ENCODE results near the gene SLIT3. TPM values are rescaled to one million over a fixed set of nuclear protein-coding genes. Genes with fewer than 3 reads are reported as not detected.
"Not testable (repeated sequence)": the region's sequence is repeated elsewhere in the genome, so short reads cannot be mapped to it uniquely, and the experiment has no call there.

Gene SLIT3
- total RNA-seq, 1 donor from 2014 or later: 0.66 TPM

DNA sequence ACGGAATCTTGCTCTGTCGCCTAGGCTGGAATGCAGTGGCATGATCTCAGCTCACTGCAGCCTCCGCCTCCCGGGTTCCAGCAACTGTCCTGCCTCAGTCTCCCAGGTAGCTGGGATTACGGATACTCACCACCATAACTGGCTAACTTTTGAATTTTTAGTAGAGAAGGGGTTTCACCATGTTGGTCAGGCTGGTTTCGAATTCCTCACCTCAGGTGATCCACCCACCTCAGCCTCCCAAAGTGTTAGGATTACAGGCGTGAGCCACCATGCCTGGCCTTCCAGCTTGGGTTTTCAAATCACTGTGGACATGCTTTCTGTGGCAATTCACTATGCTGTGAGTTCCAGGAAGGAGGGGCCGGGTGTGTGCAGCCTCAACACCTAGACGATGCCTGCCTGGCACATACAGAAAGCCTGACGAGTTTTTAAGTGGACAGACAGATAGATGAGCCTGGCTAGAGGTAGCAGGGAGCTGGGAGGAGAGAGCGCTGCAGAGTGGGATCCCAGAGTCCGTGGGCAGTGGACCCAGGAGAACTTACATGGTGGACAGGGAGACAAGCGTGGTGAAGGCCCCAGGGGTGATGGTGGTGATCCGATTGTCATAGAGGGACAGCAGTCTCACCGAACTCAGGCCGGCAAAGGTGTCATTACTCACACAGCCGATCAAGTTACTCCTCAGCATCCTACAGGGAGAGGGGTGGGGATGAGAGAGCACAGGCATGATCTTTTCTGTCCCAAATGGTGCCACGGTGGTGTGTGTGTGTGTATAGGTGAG, 548.3 kb downstream of the SLIT3 start:
- intact Hi-C loops (cut with micrococcal nuclease): no loop called here

DNA sequence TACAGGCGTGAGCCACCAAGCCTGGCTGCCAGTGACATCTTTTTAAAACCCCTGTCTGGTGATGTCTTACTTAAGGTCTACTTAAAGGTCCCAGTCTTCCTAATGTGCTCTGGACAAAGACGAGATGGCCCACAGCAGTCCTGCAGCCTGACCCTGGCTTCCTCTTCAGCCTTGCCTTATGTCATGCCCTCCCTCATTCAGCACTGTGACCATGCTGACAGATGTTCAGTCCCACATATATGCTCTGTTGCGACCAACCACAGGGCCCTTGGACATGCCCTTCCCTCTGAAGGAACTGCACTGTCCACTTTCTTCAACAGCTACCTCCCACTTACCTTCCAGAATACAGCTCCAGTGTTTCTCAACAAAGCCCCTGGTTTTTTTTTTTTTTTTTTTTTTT, 548.9 kb downstream of the SLIT3 start:
- intact Hi-C loops (cut with micrococcal nuclease): no loop called here

DNA sequence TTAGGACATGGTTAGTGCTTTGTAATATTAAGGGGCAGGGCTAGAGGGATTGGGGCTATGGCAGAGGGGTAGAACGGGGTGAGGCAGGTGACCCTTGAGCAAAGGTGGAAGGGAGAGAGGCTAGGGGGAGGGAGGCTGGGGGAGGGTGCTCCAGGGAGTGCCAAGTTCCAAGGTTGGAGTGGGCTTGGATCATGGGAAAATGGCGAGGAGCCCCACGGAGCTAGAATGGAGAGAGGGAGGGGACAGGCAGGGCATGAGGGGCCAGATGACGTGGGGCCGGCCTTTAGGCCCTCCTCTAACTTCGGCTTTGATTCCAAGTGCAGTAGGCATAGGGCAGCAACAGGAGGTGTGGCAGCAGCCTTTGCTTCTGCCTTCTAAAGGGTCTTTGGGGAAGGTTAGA, 550.0 kb downstream of the SLIT3 start:
- intact Hi-C loops (cut with micrococcal nuclease): no loop called here

DNA sequence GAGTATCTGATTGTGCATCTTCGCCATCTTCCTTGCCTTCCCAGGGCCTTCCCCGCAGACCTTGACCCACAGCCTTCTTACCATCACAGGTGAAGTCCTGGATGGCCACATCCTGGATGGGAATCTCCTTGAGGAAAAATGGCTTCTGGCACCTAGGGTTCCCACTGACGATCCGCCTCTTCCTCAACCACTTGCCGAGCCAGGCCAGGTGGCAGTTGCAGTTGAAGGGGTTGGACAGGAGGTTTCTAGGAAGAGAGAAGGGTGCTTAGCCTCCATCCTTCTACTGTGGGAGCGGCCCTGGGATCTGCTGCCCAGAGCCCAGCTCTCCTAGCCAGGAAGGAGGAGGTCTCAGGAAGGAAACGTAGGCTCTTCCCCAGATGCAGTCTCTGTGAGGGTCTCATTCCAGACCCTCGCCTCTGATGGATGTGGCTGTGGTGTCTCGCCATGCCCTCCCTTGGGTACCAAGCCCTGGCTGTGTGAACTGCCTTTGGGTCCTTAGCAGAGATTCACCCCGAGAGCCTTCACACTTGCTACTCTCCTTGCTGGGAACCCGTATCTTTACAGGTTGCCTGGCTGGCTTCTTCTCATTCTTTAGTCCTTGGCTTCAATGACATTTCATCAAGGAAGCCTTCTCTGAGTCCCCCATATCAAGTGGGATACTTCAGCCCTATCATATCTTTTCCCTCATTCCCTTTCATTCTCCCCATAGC, 551.4 kb downstream of the SLIT3 start:
- intact Hi-C loops (cut with micrococcal nuclease): loop anchor here (5.0 kb wide), 1 partner anchor 53 kb away; no protein-coding TSS in a partner anchor

DNA sequence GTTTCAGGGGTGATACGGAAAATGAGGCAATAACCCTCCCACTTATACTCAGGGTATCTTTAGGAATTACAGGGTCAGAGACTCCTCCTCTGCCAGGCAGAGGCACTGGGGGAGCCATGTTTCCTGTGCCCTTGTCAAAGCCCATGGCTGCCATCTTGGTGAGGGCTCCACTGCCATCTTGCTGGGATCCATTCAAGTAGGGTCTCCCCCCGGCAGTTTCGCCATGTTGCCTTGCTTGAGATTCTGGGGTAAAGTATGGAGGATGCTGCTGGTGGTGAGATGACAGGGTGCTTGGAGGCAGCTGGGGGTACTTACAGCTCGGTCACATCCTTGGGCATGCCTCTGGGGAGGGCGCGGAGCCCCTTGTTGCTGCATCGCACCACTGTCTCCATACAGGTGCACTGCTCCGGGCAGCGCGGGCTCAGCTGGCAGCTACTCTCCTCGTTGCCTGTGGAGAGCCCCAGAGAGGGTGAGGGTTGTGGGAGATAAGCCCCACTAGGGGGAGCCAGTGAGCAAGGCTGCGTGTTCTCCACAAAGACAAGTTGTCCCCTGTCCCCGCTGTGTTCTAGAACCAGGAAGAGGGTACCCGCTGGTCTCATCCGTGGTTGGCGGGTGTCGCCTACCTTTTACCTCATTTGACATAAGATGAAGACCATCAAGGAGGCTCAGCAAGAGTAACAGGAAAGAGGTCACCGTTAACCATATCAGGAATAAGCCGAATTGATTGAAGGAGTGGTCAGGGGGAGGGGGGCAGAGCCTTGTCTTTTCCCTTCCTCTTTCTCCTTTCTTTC, 552.8 kb downstream of the SLIT3 start:
- intact Hi-C loops (cut with micrococcal nuclease): loop anchor here (5.0 kb wide), 1 partner anchor 54 kb away; no protein-coding TSS in a partner anchor

DNA sequence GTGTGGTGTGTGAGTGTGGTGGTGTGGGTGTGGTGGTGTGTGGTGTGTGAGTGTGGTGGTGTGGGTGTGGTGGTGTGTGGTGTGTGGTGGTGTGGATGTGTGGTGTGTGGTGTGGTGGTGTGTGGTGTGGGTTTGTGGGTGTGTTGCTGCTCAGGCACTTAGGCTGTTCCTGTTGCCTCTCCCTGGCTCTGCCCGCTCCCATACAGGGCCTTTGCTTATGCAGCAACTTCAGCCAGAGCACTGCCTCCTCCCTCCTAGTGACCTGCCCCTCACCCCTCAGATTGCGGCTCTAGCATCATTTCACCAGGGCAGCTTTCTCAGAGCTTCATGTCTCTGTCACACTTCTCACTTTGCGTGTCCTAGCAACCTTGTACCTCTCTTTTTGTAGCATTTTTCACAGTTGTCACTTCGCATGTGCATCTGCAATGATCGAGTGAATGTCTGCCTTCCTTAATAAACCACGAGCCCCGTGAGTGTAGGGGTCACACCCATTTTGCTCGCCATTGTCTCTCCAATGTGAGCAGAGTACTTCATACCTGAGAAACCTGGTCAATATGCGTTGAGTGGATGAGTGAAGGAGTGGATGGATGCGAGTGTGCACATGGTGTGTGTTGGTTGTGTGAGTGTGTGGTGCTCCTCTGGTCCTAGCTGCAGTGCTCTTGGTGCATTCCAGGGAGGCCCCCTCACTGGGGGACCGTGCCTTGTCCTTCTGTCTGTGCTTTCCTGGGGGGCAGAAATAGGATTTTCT, 553.9 kb downstream of the SLIT3 start:
- intact Hi-C loops (cut with micrococcal nuclease): loop anchor here (5.0 kb wide), 1 partner anchor 55 kb away; no protein-coding TSS in a partner anchor

DNA sequence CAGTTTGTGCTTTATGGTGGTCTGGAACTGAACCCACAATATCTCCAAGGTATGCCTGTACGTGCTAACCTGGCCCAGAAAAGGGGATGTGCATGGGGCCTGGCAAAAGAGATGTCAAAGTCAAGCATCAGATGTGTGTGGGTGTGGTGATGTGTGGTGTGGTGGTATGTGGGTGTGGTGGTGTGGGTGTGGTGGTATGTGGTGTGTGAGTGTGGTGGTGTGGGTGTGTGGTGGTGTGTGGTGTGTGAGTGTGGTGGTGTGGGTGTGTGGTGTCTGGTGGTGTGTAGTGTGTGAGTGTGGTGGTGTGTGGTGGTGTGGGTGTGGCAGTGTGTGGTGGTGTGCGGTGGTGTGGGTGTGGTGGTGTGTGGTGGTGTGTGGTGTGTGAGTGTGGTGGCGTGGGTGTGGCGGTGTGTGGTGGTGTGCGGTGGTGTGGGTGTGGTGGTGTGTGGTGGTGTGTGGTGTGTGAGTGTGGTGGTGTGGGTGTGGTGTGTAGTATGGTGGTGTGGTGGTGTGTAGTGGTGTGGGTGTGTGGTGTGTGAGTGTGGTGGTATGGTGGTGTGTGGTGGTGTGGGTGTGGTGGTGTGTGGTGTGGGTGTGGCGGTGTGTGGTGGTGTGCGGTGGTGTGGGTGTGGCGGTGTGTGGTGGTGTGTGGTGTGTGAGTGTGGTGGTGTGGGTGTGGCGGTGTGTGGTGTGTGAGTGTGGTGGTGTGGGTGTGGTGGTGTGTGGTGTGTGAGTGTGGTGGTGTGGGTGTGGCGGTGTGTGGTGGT, 554.6 kb downstream of the SLIT3 start:
- intact Hi-C loops (cut with micrococcal nuclease): loop anchor here (5.0 kb wide), 1 partner anchor 56 kb away; no protein-coding TSS in a partner anchor

DNA sequence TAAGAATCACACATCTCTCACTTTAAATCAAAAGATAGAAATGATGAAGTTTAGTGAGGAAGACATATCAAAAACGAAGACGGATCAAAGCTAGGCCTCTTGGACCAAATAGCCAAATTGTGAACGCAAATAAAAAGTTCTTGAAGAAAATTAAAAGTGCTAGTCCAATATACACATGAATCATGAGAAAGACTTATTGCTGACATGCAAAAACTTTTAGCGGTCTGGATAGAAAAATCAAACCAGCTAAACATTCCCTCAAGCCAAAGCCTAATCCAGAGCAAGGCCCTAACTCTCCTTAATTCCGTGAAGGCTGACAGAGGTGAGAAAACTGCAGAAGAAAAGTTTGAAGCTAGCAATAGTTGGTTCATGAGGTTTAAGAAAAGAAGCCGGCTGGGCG, 557.3 kb downstream of the SLIT3 start:
- intact Hi-C loops (cut with micrococcal nuclease): no loop called here

DNA sequence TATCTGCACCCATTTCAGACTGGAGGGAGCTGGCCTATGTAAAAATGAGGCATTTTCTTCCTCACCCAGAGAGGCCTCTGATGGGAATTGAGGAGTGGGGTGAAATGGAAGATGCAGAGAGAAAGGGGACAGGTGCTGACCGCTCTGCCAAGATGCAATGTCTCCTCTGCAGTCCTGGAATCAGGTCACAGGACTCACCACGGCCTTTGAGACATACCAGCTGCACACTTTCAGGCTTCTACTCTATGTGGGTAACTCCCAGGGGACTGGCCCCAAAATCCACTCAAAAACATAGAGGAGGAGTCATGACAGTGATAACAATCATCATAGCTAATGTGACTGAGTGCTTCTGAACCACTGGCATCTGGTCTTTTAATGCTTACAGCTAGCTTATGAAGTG, 558.6 kb downstream of the SLIT3 start:
- intact Hi-C loops (cut with micrococcal nuclease): not testable (repeated sequence)

DNA sequence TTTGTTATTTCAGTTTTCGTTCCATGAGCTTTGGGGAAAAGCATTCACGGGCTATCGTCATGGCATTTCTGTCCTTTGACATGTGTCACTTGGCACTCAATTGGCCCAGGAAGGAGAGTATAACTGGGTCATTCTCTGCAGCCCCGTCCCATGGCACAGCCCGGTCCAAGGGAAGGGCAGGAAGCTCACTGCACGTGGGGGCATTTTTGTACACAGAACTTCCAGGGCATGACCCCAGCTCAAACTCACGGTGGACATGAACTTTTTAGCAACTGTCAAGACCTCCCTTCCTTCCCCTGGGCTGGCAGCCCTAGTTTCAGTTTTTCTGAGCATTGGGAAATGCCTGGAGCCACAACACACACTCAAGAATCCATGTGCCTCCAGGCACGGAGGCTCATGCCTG, 560.1 kb downstream of the SLIT3 start:
- intact Hi-C loops (cut with micrococcal nuclease): no loop called here

DNA sequence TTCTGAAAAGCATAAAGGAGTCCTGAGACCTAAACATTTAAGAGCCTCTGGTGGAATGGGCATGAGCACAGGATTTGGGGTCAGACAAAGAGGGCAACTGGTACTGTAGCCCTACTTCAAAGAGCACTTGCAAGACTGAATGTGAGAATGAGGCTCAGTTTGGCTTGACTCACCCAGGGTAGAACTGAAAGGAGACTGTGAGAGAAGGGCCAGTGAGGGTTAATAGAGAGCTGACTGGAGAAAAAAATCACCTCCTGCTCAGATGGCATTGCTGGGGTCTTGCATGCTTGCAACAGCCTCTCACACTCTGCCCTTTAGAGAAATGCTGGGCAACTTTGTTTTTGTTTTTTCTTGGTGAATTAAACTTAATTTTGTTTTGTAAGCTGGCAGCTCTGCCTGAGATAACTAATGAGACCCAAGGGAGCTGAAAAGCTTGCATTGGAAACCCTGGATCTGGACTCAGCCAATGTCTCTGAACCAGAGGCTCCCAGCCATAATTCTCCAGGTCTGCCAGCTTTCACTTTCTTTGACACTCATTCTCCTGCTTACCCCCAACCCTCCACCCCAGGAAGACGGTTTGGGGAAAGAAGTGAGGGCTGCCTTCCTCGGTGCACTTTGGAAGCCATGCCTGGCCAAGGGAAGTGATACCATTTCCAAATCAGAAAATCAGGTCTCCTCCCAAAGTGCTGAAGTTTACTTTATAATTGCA, 560.7 kb downstream of the SLIT3 start:
- intact Hi-C loops (cut with micrococcal nuclease): no loop called here

DNA sequence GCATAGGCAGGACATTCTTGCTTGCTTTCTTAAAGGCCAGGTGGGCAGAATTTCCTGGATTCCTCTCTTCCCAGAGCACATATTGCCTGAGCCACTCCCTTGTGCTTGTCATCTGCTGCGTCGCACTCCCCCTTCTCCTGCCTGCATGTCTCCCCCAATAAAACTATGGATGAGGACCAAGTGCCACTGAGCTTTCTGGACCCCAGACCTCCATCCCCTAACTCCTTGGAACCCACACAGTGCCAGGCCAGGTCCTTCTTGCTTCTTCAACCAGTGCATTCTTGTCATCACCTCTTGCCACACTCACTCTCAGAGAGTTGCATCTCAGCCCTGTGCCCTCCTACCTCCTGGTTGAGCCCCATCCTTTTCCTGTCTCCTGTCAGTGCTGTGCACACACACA, 563.9 kb downstream of the SLIT3 start:
- intact Hi-C loops (cut with micrococcal nuclease): no loop called here

DNA sequence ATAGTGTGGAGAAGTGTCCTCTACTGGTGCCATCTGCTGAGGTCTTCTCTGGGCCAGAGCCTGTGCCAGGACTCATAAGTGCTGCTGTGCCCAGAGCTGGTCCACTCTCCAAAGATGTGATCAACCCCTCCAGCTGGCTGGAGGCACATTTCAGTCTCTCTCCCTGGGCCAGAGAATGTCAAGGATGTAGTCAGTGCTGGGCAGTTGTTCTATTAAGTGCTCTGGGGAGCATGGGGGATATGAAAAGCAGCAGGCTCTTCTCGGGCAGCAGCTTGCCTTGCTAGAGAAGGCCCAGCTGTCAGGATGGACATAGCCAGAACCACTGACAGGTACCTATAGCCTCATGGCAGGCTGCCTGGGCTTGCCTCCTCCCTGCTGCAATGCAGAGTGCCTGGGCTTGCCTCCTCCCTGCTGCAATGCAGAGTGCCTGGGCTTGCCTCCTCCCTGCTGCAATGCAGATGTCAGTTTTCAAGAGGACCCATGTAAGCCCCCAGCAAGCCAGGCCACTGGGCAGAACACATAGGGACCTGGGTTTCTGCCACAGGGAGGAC, 564.6 kb downstream of the SLIT3 start:
- intact Hi-C loops (cut with micrococcal nuclease): no loop called here

DNA sequence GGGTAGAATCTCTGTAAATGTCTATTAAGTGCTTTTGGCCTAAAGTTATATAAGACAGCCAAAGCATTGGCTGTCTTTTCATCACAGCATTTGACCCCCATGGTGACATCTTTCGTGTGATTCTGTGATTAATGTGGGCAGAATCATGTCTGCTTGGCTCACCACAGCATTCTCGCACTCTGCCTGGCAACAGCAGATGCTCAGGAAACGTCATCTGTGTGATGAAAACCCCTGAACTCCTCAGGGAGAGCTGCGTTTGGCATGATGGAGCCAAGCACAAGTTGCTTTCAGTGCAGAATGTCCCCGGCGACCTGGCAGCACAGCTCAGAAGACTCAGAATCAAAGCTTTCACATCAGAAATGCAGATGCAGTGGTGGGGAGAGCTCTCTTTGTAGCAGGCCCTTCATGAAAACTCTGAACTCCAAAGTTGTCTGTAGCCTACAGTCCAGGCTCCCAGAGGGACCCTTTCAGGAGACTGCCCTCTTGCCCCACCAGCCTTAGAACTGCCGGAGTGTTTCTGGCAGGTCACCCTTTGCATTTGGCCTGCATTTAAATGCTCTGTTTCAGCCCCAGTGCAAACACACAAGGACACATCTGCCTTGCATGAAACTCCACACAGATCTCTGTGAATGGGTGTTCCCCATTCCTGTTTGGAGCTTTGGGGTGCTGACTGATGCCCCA, 566.2 kb downstream of the SLIT3 start:
- intact Hi-C loops (cut with micrococcal nuclease): no loop called here

DNA sequence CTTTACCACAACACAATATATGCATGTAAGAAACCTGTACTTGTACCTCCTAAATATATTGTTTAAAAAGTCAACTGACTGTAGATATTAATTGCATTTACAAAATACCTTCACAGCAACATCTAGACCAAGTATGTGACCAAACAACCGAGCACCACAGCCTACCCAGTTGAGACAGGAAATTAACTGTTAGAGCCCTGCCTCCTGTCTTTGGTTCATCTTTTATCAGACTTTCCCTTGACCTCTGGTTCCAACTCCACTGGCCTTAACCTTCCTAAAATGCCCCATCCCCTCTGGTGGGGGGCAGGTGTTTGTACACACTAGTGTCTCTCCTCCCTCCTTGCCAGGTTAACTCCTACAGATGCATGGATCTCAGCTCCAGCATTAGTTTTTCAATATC, 566.8 kb downstream of the SLIT3 start:
- intact Hi-C loops (cut with micrococcal nuclease): no loop called here

DNA sequence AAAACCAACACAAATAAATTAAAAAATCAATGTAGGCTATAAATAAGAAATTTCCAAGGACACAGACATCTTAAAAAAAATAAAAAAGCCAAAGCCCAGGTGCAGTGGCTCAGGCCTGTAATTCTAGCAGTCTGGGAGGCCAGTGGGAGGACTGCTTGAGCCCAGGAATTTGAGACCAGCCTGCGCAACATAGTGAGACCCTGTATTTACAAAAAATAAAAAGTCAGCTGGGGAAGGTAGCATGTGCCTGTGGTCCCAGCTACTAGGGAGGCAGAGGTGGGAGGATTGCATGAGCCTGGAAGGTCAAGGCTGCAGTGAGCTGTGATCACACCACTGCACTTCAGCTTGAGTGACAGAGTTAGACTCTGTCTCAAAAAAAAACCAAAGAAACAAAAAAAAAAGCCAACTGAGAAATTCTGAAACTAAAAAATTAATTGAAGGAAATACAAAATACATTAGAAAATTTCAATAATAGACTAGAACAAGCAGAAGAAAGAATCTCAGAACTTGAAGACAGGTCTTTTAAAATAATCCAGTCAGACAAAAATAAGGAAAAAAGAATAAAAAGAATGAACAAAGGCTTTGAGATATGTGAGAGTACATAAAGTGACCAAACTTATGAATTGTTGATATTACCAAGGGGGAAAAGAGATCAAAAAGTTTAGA, 572.3 kb downstream of the SLIT3 start:
- intact Hi-C loops (cut with micrococcal nuclease): no loop called here

DNA sequence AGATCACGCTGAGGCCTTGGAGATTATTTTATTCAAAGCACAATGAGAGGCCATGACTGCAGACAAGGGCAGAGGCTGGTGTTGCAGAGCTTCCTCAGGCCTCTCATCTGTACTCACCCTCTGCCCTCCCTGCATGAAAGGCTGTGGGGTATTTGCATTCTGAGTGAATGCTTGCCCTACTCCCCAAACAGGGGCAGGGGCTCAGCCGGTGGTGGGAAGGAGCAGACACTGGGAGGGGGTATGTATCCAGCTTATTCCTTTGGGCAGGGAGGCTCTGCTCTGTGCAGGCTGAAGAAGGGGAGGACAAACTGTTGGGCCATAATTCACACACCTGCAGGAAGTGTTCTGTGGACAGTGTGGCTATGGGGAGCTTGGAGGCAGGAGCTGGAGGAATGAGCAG, 573.4 kb downstream of the SLIT3 start:
- intact Hi-C loops (cut with micrococcal nuclease): no loop called here

DNA sequence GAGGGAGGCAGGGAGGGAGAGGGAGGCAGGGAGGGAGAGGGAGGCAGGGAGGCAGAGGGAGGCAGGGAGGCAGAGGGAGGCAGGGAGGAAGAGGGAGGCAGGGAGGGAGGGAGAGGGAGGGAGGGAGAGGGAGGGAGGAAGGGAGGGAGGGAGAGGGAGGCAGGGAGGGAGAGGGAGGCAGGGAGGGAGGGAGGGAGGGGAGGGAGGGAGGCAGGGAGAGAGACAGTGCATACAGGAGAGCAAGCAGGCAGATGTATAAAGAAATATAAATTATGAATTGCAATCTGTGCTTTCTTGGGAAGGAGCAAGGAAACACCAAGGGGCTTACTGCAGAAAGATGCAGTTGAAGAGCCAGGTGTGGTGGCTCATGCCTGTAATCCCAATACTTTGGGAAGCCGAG, 574.6 kb downstream of the SLIT3 start:
- intact Hi-C loops (cut with micrococcal nuclease): no loop called here

All from T-helper 2 cell treated with Interferon-gamma antibody and Interleukin-4, amounts not matched to agents 100 ng/mL and 5 ng/mL, for 36 hours (primary cell).